Endothelial cell of hepatic sinusoid (primary cell): ENCODE data around the gene SETD3.

Source experiments
- in situ Hi-C: cut with HindIII; loops from 2 replicates; pipeline ENCODE4 v1.10.0; 2017; ENCODE audit warnings: low sequenced_read_pairs

SETD3 gene

DNA sequence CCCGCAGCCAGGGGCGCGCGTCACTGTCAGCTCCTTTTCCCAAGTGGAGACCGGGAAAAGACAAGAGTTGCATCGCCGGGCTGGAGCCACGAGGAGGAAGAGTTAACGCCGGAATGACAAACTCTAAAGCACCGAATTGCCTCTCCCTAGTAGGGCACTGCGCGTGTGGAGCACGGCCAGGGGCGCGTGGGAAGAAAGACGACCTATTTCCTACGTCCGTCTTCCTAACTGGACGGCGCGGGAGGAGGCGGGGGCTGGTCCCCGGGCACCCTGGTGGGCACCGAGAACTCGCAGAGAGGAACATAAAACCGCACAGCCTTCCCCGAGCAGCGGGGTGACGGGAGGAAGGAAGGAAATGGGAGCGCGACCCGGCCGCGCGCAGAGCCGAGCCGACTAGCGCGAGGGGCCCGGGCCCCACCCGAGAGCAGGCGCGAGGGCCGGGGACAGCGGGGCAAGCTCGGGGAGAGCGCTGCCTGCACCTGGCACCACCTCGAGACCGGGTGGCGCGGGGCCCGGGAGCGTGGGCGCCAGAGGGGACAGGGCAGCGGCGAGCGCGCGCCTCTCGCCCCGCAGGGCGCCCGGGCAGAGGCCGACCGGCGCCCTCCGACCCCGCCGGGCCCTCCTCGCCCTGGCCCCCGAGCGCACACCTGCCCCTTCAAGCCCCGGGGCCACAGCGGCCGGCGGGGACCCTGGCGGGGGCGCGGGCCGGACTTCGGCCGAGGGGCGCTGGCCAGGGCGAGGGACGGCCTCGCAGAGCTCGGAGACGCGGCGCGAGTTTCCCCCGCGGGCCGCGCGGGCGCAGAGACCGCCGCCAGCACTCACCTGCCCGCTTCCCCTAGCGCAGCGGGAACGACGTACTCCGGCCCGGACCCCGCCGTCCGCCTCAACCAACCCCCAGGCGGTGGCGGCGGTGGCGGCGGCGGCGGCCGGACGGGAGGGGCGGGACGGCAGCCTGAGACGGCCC is at the start of gene SETD3:
Gene SETD3 (minus strand): TSS at position 954 of the 964 bp plus-strand sequence. CDS start 15,054 bp downstream, outside the sequence.
- in situ Hi-C loops, result loop anchor here (5.0 kb wide), 1 partner anchor 83 kb away; no protein-coding TSS in a partner anchor

DNA sequence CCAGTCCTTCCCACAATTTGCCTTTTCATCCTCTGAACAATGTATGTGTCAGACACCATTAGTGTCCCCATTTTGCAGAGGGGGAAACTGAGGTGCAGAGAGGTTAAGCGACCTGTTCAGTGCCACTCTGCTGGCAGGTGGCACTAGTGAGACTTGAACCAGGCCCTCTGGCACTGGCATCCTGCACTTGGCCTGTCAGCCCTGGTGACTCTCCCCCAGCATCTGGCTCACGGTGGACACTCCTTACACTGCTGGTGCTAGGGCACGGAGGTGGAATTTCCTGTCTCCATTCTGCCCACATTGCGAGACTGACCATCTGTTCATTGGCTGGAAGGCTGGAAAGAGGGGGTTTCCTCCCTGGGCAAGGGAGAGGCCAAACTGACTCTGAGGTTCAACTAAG is 49.2 kb upstream of the SETD3 start:
- in situ Hi-C loops, result no loop called here

DNA sequence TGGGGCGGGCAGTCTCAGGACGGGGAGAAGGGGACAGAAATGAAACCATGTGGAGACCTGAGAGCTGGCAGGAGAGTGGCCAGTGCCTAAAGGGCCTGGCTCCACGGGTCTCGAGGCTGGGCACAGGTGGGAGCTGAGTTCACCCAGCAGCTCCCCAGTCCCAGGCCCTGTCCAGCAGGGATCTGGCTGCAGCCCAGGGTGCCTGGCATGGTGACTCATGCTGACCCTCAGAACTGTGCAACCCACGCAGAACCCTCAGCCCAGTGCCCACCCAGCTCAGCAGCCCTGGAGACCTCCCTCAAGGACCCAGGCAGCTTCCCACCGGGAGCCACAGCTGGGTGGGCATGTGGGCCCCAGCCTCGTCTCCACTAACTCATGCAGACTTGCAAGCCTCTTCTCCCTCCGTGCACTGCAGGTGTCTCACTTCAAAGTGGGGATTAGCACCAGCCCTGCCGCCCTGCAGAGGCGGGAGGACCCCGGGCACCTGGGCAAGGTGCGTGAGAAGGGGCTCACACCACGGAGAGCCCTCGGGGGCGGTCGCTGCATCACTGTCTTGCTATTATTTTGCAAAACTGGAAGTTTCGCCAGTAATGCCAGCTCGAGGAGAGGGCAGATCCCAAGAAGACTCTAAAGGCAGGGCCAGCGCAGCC is 46.9 kb upstream of the SETD3 start:
- in situ Hi-C loops, result no loop called here

DNA sequence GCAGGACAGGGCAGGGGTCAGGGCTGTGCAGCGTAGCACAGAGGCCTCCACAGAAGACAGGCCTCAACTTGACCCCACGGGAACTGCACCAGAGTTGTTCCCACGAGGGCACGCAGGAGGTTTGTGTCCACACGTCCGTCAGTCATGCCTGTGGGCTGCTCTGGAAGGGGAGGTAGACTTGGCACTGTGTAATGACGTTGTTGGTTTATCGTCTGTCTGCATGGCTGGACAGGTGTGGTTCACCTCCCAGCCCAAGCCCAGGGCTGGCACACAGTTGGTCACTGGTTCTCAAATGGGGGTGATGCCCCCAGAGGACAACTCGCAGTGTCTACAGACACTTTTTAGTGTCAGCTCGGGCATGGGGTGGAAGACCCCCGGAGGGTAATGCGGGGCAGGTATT is 46.4 kb upstream of the SETD3 start:
- in situ Hi-C loops, result no loop called here

GRCh38 chr14:99525699-99526080 is 45.0 kb upstream of the SETD3 start:
- in situ Hi-C loops, result no loop called here

DNA sequence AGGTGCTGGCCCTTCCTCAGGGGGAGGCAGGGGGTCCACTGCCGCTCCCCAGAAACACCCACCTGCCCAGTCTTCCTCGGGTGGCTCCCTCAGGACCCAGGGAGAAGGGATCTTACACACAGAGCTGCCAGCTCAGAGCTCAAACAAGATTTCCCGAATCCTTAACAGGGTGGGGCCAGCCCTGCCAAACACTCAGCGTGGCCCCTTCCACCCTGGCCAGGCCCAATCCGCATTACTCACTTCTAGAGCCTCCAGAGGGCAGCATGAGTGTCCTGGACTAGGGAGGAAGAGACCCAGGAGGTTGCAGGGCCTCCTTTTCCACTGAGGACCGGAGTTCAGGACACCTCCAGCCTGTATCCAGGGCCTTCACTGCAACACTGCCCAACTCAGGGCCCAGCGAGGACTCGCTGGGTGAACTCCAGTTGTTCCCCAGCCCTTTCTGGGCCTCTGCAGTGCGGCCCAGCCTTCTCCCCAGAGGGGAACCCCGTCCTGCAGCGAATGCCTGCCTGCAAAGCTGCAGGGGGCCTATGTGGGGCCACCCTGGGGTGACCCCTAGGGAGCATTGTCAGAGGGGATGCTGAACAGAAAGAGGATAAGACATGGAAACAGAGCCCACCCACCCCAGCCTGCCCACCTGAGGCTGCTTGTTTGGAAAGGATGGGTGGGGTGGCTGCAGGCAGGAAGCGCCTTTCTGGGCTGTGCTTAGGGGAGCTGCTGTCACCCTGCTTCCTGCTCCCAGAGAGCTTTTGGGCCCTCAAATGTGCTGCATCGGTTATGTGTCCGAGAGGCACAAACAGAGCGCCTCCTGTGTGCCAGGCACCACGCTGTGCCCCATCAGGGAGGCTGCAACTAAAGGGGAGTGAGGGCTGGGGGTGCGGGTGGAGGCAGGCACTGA is 44.4 kb upstream of the SETD3 start:
- in situ Hi-C loops, result no loop called here

DNA sequence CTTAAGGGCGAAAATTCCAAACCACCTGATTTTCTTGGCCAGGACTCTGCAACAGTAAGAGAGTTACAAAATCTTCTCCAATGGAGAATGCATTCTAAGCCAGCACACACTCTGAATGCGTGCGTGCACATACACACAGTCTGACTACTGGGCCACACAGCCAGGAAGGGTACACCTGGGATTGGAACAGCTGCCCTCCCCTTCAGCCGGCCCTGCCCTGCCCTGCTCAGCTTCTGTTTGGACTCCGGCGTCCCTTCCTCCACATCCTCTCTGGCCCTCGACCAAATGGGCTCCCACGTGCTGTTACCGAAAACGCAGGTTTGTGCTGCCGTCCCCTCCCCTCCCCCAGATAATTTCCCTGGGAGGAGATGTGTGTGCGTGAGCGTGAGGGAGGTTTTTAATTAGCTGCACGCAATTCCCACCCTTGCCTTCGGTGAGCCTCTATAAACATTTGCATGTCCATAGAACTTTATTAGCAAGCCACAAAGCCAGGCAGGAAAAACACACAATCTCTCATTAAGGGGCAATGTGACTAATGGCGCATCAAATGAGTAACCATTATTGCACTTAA is 43.5 kb upstream of the SETD3 start:
- in situ Hi-C loops, result no loop called here

GRCh38 chr14:99523704-99524055 is 43.0 kb upstream of the SETD3 start:
- in situ Hi-C loops, result no loop called here

GRCh38 chr14:99522934-99523703 is 42.5 kb upstream of the SETD3 start:
- in situ Hi-C loops, result no loop called here

DNA sequence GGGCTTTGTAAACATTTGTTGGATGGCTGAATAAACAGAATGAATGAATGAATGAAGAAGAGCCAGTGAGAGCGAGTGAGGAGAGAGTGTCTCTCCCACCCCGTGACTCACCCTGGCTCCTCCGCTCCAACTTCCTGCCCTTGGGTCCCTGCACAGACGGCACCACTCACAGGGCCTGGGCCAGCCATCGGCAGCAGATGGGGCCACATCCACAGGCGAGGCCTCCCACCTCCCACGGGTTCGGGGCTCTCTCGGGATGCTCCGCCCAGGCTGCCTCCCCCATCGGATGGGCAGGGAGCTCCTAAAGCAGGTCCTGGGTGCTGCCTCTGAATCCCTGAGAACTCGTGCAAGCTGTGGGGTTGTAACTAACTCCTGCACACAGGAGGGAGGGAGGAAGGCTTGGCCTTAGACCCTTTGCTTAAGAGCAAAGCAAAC is 41.8 kb upstream of the SETD3 start:
- in situ Hi-C loops, result no loop called here

GRCh38 chr14:99522025-99522401 is 41.4 kb upstream of the SETD3 start:
- in situ Hi-C loops, result no loop called here

DNA sequence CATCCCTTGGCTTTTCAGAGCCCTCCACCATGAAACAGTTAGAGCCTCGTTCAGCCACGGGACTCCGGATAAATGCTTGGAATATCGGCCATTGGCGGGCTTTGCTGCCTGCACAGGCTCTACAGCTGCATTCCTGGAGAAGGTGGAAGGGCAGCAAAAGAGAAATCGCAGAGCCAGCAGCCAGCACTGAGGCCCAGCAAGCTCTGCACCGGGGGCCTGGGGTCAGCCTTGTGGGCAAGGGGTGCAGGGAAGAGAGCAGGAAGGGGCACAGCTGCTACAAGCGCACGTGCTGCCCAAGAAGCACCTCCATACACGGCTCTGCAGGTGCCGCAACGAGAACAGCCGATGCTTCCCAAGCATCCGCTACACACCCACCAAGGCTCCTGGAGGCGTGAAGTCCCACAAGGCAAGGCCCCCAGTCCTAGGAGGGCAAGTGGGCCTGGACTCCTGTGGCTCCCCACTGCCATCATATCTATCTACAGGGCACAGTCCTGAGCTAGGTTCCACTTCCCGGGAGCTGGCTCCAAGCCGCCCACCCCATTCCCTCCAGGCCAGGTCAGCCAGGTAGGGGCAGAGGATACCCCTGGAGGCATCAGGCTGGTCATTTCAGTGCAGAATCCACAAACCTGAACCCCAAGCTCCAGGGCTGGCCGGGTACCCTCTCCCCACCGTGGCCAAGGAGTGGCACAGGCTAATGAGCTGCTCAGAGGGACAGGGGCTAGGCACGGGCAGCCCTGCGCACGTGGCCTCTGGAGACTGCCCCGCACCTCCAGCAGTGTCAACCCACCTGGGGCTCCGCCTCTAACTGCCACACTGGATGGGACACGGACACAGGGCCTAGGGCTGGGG is 40.7 kb upstream of the SETD3 start:
- in situ Hi-C loops, result no loop called here

- in situ Hi-C loops, result no loop called here
These were observed 40.0 kb upstream of the SETD3 start for GRCh38 chr14:99520571-99521081.

DNA sequence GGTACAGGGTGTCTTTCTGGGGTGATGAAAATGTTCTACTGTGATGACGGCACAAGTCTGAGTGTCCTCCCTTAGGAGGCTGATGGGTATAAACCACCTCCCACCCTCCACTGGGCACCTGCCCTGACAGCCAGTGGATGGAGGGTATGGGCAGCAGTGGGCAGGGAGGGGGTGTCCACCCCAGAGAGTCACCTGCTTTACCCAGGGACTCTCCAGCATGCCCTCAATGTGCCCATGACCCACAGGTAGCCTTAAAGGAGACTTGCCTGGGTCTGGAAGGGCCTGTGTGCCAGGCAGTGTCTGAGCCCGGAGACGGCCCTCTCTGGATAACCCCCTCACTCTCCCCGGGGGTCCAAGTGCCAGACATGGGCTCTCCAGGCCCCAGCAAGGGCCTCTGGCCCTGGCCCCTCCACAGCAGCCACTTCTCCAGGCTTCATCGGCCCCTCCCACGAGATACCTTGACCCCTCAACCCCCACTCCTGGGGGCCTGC is 39.3 kb upstream of the SETD3 start:
- in situ Hi-C loops, result no loop called here

DNA sequence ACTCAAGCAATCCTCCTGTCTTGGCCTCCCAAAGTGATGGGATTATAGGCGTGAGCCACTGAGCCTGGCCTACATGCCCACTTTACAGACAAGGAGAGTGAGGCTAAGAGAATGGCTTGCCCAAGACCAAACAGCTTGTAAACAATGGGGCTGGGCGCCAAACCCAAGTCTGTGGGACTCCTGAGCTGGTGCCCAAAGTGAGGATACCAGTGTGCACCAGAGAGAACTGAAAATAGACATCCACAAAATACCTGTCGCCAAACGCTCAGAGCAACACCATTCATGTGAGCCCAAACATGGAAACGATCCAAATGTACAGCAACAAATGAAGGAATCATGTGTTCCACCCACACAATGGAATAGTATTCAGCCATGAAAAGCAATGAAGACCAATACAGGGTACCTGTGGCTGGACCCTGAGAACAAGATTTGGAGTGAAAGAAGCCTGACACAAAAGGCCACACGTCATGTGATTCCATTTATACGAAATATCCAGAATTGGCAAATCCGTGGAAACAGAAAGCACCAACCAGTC is 38.8 kb upstream of the SETD3 start:
- in situ Hi-C loops, result no loop called here

DNA sequence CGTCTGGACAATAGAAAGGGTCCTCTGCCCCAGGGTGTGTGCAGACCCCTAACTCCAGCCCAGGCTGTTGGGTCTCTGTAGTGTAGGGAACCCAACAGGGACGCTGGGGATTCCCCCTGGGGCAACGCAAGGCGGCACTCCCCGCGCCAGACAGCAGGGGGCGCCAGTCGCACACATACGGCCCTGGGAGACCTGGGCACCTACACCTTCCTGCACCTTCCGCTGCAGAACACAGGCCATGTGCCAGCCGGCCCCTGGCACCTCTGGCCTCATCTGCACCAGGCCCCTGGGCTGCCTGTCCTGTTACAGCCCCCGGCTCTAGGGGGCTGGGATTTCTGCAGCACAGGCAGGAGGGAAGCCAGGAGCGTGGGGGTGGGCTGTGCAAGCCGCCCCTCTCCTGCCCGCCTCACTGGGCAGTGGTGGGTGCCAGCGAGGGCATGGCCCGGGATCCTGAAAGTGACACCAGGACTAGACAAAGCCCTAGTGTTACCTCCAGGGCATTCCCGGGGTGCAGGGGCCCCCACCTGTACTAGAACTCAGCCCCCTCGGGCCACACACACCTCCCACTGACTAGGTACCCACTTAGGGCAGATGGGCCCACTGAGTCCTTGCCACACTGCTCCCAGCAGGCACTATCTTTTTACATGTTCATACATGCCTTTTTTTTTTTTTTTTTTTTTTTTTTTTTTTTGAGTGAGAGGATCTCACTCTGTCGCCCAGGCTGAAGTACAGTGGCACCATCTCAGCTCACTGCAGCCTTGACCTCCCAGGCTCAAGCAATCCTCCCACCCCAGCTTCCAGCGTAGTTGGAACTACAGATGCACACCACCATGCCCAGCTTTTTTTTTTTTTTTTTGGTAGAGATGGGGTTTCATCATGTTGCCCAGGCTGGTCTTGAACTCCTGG is 38.0 kb upstream of the SETD3 start:
- in situ Hi-C loops, result no loop called here

DNA sequence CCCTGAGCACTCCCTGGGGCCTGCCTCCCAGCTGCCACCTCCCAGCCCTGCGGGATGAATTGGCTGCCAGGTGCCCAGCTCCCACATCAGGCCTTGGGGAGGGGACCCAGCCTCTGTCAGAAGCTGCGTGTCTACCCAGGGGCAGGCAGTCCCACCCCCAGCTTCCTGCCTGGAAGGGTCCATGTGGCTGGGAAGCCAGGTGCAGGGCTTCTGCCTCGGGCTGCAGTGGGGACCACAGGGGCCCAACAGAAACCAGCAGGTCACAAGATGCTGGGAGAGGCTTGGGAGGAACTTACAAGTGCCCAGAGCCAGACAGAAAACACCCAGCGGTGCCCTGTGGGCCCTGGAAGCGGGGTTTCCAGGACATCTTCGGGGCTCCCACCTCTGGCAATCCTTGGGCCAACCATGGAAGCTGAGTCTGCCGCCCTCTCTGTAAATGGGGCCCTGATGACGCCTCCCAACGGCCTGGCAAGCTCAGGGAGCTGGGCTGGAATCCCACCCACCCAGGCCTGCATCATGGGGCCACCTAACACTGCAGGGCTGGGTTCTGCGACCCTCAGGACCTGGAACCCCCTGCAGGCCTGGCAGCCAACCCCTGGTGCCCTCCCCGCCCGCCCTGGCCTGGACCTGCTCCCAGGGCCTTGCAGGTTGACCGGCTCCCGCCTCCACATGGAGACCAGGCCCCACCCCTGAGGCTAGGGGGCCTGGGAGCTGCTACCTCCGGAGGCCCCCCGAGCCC is 37.2 kb upstream of the SETD3 start:
- in situ Hi-C loops, result no loop called here
